ENCODE results near the gene ANKRD33B. TPM values are rescaled to one million over a fixed set of nuclear protein-coding genes. Genes with fewer than 3 reads are reported as not detected.

Gene ANKRD33B
- total and polyA plus RNA-seq, 2 of the 8 experiments (the other 6 are each of a cell fraction or from before 2014, with no cell fraction given): 6.9 to 20.6 TPM

DNA sequence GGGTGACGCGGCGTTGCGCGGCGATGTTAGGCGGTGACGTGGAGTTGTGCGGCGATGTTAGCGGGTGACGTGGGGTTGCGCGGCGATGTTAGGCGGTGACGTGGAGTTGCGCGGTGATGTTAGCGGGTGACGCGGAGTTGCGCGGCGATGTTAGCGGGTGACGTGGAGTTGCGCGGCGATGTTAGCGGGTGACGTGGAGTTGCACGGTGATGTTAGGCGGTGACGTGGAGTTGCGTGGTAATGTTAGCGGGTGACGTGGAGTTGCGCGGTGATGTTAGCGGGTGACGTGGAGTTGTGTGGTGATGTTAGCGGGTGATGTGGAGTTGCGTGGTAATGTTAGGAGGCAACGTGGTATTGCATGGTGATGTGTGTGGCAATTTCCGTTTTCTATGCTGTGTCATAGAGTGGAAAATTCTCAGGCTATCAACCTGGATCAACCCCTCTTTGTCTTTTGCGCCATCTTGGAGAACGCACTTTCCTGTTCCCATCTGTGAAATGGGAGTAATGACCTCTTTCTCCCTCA lies 76.0 kb downstream of the ANKRD33B start (continued):
- TF ChIP-seq, protein P1, sequence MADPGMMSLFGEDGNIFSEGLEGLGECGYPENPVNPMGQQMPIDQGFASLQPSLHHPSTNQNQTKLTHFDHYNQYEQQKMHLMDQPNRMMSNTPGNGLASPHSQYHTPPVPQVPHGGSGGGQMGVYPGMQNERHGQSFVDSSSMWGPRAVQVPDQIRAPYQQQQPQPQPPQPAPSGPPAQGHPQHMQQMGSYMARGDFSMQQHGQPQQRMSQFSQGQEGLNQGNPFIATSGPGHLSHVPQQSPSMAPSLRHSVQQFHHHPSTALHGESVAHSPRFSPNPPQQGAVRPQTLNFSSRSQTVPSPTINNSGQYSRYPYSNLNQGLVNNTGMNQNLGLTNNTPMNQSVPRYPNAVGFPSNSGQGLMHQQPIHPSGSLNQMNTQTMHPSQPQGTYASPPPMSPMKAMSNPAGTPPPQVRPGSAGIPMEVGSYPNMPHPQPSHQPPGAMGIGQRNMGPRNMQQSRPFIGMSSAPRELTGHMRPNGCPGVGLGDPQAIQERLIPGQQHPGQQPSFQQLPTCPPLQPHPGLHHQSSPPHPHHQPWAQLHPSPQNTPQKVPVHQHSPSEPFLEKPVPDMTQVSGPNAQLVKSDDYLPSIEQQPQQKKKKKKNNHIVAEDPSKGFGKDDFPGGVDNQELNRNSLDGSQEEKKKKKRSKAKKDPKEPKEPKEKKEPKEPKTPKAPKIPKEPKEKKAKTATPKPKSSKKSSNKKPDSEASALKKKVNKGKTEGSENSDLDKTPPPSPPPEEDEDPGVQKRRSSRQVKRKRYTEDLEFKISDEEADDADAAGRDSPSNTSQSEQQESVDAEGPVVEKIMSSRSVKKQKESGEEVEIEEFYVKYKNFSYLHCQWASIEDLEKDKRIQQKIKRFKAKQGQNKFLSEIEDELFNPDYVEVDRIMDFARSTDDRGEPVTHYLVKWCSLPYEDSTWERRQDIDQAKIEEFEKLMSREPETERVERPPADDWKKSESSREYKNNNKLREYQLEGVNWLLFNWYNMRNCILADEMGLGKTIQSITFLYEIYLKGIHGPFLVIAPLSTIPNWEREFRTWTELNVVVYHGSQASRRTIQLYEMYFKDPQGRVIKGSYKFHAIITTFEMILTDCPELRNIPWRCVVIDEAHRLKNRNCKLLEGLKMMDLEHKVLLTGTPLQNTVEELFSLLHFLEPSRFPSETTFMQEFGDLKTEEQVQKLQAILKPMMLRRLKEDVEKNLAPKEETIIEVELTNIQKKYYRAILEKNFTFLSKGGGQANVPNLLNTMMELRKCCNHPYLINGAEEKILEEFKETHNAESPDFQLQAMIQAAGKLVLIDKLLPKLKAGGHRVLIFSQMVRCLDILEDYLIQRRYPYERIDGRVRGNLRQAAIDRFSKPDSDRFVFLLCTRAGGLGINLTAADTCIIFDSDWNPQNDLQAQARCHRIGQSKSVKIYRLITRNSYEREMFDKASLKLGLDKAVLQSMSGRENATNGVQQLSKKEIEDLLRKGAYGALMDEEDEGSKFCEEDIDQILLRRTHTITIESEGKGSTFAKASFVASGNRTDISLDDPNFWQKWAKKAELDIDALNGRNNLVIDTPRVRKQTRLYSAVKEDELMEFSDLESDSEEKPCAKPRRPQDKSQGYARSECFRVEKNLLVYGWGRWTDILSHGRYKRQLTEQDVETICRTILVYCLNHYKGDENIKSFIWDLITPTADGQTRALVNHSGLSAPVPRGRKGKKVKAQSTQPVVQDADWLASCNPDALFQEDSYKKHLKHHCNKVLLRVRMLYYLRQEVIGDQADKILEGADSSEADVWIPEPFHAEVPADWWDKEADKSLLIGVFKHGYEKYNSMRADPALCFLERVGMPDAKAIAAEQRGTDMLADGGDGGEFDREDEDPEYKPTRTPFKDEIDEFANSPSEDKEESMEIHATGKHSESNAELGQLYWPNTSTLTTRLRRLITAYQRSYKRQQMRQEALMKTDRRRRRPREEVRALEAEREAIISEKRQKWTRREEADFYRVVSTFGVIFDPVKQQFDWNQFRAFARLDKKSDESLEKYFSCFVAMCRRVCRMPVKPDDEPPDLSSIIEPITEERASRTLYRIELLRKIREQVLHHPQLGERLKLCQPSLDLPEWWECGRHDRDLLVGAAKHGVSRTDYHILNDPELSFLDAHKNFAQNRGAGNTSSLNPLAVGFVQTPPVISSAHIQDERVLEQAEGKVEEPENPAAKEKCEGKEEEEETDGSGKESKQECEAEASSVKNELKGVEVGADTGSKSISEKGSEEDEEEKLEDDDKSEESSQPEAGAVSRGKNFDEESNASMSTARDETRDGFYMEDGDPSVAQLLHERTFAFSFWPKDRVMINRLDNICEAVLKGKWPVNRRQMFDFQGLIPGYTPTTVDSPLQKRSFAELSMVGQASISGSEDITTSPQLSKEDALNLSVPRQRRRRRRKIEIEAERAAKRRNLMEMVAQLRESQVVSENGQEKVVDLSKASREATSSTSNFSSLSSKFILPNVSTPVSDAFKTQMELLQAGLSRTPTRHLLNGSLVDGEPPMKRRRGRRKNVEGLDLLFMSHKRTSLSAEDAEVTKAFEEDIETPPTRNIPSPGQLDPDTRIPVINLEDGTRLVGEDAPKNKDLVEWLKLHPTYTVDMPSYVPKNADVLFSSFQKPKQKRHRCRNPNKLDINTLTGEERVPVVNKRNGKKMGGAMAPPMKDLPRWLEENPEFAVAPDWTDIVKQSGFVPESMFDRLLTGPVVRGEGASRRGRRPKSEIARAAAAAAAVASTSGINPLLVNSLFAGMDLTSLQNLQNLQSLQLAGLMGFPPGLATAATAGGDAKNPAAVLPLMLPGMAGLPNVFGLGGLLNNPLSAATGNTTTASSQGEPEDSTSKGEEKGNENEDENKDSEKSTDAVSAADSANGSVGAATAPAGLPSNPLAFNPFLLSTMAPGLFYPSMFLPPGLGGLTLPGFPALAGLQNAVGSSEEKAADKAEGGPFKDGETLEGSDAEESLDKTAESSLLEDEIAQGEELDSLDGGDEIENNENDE (IDR thresholded peaks at IDR 0.05; ENCODE audit: insufficient replicate concordance, low read length): no peak
- TF ChIP-seq RXRA (IDR thresholded peaks at IDR 0.05; ENCODE audit: insufficient read depth, low read depth, low read length) (no peak), CHD2 (IDR thresholded peaks at IDR 0.05; ENCODE audit: low read length) (no peak), ASH2L (IDR thresholded peaks at IDR 0.05; ENCODE audit: low read length) (no peak), SP1 (IDR thresholded peaks at IDR 0.05; ENCODE audit: low read depth, low read length) (no peak), HDAC6 (IDR thresholded peaks at IDR 0.05; ENCODE audit: low read depth, low read length) (no peak)
